HEK293T (cell line): ENCODE results near the gene SYNE2.

ENCODE experiments used
- BHLHE40 ChIP-seq: fragments of 450-650 bp; IDR thresholded peaks from 2 replicates; pipeline ENCODE4 v1.6.1; 2016; ENCODE audit warnings: mild to moderate bottlenecking, moderate library complexity, borderline replicate concordance
- ELF4 ChIP-seq: fragments of 450-650 bp; IDR thresholded peaks from 2 replicates; pipeline ENCODE4 v1.6.1; 2017; ENCODE audit warnings: antibody characterized with exemption
- FOXK2 ChIP-seq: fragments of 450-650 bp; IDR thresholded peaks from 2 replicates; pipeline ENCODE4 v1.6.1; 2016; ENCODE audit warnings: mild to moderate bottlenecking
- HDGF ChIP-seq: fragments of 450-650 bp; IDR thresholded peaks from 2 replicates; pipeline ENCODE4 v1.6.1; 2017; ENCODE audit warnings: antibody characterized with exemption, borderline replicate concordance
- L3MBTL2 ChIP-seq: fragments of 450-650 bp; conservative IDR thresholded peaks from 2 replicates; pipeline ENCODE4 v1.6.1; 2016; ENCODE audit warnings: mild to moderate bottlenecking
- SP1 ChIP-seq: fragments of 450-650 bp; IDR thresholded peaks from 2 replicates; pipeline ENCODE4 v1.6.1; 2017
- SUZ12 ChIP-seq: fragments of 450-650 bp; IDR thresholded peaks from 2 replicates; pipeline ENCODE4 v1.6.1; 2016; ENCODE audit warnings: mild to moderate bottlenecking

DNA sequence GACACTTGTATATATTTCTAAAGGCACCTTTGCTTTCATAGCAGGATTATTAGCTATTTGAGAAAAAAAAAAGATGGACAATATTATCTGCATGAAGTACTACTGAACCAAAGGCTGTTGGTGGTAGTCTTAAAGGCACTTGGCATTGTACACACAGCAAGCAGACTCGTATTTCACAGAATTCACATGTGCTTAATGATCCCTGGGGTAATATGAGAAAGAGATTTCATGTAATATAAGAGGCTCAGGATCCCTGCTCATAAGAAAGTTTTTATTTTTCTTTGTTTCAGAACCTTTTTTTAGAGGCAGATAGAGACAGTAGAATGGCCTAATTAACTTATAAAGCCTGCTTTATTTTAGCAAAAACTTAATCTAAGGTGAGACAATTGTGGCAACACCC, 59.5 kb downstream of the SYNE2 start:
- TF ChIP-seq SUZ12, result no peak
- TF ChIP-seq L3MBTL2, result no peak
- no peak for TF ChIP-seq BHLHE40
- no peak for TF ChIP-seq ELF4
- no peak for TF ChIP-seq FOXK2
- TF ChIP-seq SP1, result no peak
- TF ChIP-seq HDGF, result no peak
